ENCODE results near the gene PPFIA1.
A peak's percentile ranks its signal among the peaks of the same experiment; 100 is the strongest.

The PPFIA1 gene

DNA sequence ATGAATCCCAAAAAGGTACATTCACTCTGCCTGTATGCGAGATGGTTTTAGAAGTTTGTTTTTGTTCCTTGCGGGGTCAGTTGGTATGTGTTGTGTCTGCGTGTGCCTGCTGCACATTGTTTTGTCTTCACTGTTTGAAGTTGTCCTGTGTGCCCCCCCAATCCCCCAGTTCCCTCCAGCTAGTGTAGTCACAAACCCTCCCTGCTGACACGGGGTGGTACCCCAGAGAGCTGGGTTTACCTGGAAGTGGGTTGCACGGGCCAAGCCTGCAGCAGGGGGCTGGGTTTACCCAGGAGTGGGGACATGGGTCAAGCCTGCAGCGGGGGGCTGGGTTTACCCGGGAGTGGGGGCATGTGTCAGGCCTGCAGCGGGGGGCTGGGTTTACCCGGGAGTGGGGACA, 150.0 kb downstream of the PPFIA1 start:
- Histone ChIP-seq H2AK5ac (ENCODE audit: low read length) (no peak overlapping the region), H3K4me3 (ENCODE audit: low read length) (no peak overlapping the region), H4K5ac (ENCODE audit: low read length) (no peak overlapping the region), H3K27ac (ENCODE audit: low read depth, low read length) (no peak overlapping the region), H3K4me2 (ENCODE audit: low read length) (no peak overlapping the region), H2BK5ac (ENCODE audit: low read length) (no peak overlapping the region), H3K18ac (ENCODE audit: low read length) (no peak overlapping the region), H4K8ac (ENCODE audit: low read depth, low read length) (no peak overlapping the region), H3K4me1 (ENCODE audit: control insufficient read depth, low read depth, low read length) (no peaks in the 10 kb centered on the region), H3K9ac (ENCODE audit: low read length) (no peak overlapping the region), H3K56ac (ENCODE audit: low read length) (no peak overlapping the region), H3K27me3 (ENCODE audit: insufficient read depth, low read length, poor library complexity) (no peaks in the 10 kb centered on the region), H3K79me2 (ENCODE audit: control insufficient read depth, insufficient read depth, low read length) (no peaks in the 10 kb centered on the region), H2BK15ac (replicated peaks; ENCODE audit: low read depth) (no peak overlapping the region), H2BK120ac (ENCODE audit: low read depth, low read length) (no peak overlapping the region), H3K4ac (ENCODE audit: low read depth, low read length) (no peak overlapping the region), H3K23ac (ENCODE audit: low read length) (no peak overlapping the region), H3K36me3 (ENCODE audit: control insufficient read depth, insufficient read depth, low read length) (peaks cover 32% of the 10 kb centered on the region), H3K79me1 (ENCODE audit: low read length) (peaks cover 7% of the 10 kb centered on the region)
- WGBS (ENCODE audit: extremely low coverage, insufficient coverage, low lambda C conversion rate): no CpG with 5 or more reads among the region's 9 CpGs
- DNase-seq: no peak

GRCh38 chr11:70421123-70421522, 150.6 kb downstream of the PPFIA1 start:
- Histone ChIP-seq H3K4ac (ENCODE audit: low read depth, low read length) (no peak overlapping the region), H4K5ac (ENCODE audit: low read length) (no peak overlapping the region), H3K4me3 (ENCODE audit: low read length) (no peak overlapping the region), H3K56ac (ENCODE audit: low read length) (no peak overlapping the region), H2BK15ac (replicated peaks; ENCODE audit: low read depth) (no peak overlapping the region), H3K4me1 (ENCODE audit: control insufficient read depth, low read depth, low read length) (no peaks in the 10 kb centered on the region), H3K27me3 (ENCODE audit: insufficient read depth, low read length, poor library complexity) (no peaks in the 10 kb centered on the region), H2BK120ac (ENCODE audit: low read depth, low read length) (no peak overlapping the region), H3K23ac (ENCODE audit: low read length) (no peak overlapping the region), H3K79me1 (ENCODE audit: low read length) (peaks cover 7% of the 10 kb centered on the region), H3K9ac (ENCODE audit: low read length) (no peak overlapping the region), H3K27ac (ENCODE audit: low read depth, low read length) (no peak overlapping the region), H3K4me2 (ENCODE audit: low read length) (no peak overlapping the region), H2BK5ac (ENCODE audit: low read length) (no peak overlapping the region), H3K79me2 (ENCODE audit: control insufficient read depth, insufficient read depth, low read length) (no peaks in the 10 kb centered on the region), H3K18ac (ENCODE audit: low read length) (no peak overlapping the region), H4K8ac (ENCODE audit: low read depth, low read length) (no peak overlapping the region), H3K36me3 (ENCODE audit: control insufficient read depth, insufficient read depth, low read length) (peaks cover 34% of the 10 kb centered on the region), H2AK5ac (ENCODE audit: low read length) (no peak overlapping the region)
- WGBS (ENCODE audit: extremely low coverage, insufficient coverage, low lambda C conversion rate): no CpG with 5 or more reads among the region's 13 CpGs
- no peak for DNase-seq

- Histone ChIP-seq H3K18ac (ENCODE audit: low read length) (no peak overlapping the region), H3K4ac (ENCODE audit: low read depth, low read length) (no peak overlapping the region), H3K27ac (ENCODE audit: low read depth, low read length) (no peak overlapping the region), H3K9ac (ENCODE audit: low read length) (no peak overlapping the region), H3K27me3 (ENCODE audit: insufficient read depth, low read length, poor library complexity) (no peaks in the 10 kb centered on the region), H3K56ac (ENCODE audit: low read length) (no peak overlapping the region), H4K5ac (ENCODE audit: low read length) (no peak overlapping the region), H3K23ac (ENCODE audit: low read length) (no peak overlapping the region), H2BK15ac (replicated peaks; ENCODE audit: low read depth) (no peak overlapping the region), H3K79me2 (ENCODE audit: control insufficient read depth, insufficient read depth, low read length) (no peaks in the 10 kb centered on the region), H3K4me3 (ENCODE audit: low read length) (no peak overlapping the region), H3K4me1 (ENCODE audit: control insufficient read depth, low read depth, low read length) (no peaks in the 10 kb centered on the region), H3K79me1 (ENCODE audit: low read length) (peaks cover 7% of the 10 kb centered on the region), H2BK5ac (ENCODE audit: low read length) (no peak overlapping the region), H3K4me2 (ENCODE audit: low read length) (no peak overlapping the region), H3K36me3 (ENCODE audit: control insufficient read depth, insufficient read depth, low read length) (peaks cover 30% of the 10 kb centered on the region), H2BK120ac (ENCODE audit: low read depth, low read length) (no peak overlapping the region), H4K8ac (ENCODE audit: low read depth, low read length) (no peak overlapping the region), H2AK5ac (ENCODE audit: low read length) (no peak overlapping the region)
- no peak for DNase-seq
- no CpG with 5 or more reads among the region's 35 CpGs for WGBS (ENCODE audit: extremely low coverage, insufficient coverage, low lambda C conversion rate)
Measured at GRCh38 chr11:70422692-70423522, 152.4 kb downstream of the PPFIA1 start.

GRCh38 chr11:70423523-70424505, 153.3 kb downstream of the PPFIA1 start:
- H3K79me2 ChIP-seq (ENCODE audit: control insufficient read depth, insufficient read depth, low read length): no peaks in the 10 kb centered on the region
- no peaks in the 10 kb centered on the region for H3K4me1 ChIP-seq (ENCODE audit: control insufficient read depth, low read depth, low read length)
- H3K56ac ChIP-seq (ENCODE audit: low read length): no peak overlapping the region
- H3K4me3 ChIP-seq (ENCODE audit: low read length): no peak overlapping the region
- no peak overlapping the region for H2BK120ac ChIP-seq (ENCODE audit: low read depth, low read length)
- H3K9ac ChIP-seq (ENCODE audit: low read length): no peak overlapping the region
- H3K4me2 ChIP-seq (ENCODE audit: low read length): no peak overlapping the region
- H3K36me3 ChIP-seq (ENCODE audit: control insufficient read depth, insufficient read depth, low read length): peaks cover 26% of the 10 kb centered on the region
- H3K18ac ChIP-seq (ENCODE audit: low read length): no peak overlapping the region
- H3K23ac ChIP-seq (ENCODE audit: low read length): no peak overlapping the region
- H4K8ac ChIP-seq (ENCODE audit: low read depth, low read length): no peak overlapping the region
- no peak overlapping the region for H2BK5ac ChIP-seq (ENCODE audit: low read length)
- H3K4ac ChIP-seq (ENCODE audit: low read depth, low read length): no peak overlapping the region
- H2BK15ac ChIP-seq (replicated peaks; ENCODE audit: low read depth): no peak overlapping the region
- H4K5ac ChIP-seq (ENCODE audit: low read length): no peak overlapping the region
- peaks cover 5% of the 10 kb centered on the region for H3K79me1 ChIP-seq (ENCODE audit: low read length)
- DNase-seq: peak; percentile 36
- no peak overlapping the region for H3K27ac ChIP-seq (ENCODE audit: low read depth, low read length)
- no peaks in the 10 kb centered on the region for H3K27me3 ChIP-seq (ENCODE audit: insufficient read depth, low read length, poor library complexity)
- no peak overlapping the region for H2AK5ac ChIP-seq (ENCODE audit: low read length)
- WGBS (ENCODE audit: extremely low coverage, insufficient coverage, low lambda C conversion rate): no CpG with 5 or more reads among the region's 34 CpGs

DNA sequence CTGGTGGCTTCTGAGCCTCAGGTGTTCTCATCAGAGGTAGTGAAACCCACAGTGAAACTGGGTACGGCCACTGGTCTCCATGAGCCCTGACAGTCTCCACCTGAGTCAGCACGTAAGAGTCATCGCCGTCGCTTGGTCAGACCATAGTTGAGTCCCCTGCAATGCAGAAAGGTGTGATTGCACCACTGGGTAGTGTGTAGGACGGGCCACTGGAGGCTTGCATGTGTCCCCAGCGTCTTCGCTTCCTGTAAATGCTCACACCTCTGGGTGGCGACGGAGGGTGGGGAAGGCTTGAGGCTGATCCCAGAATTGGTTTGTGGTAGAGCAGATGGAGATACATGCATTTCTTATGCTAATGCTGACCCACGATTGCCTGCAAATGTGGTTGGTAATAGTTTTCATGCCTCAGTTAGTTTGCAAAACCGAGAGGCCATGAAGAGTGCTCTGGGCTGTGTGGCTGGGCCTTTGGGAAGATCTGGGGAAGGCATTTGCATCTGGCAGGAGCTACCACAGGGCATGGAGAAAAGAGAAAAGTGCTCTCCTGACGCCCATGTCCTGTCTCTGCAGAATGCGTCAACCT, 154.4 kb downstream of the PPFIA1 start:
- H3K23ac ChIP-seq (ENCODE audit: low read length): no peak overlapping the region
- H3K4me3 ChIP-seq (ENCODE audit: low read length): no peak overlapping the region
- H3K27me3 ChIP-seq (ENCODE audit: insufficient read depth, low read length, poor library complexity): no peaks in the 10 kb centered on the region
- H3K4ac ChIP-seq (ENCODE audit: low read depth, low read length): no peak overlapping the region
- H2BK120ac ChIP-seq (ENCODE audit: low read depth, low read length): no peak overlapping the region
- no peak overlapping the region for H3K56ac ChIP-seq (ENCODE audit: low read length)
- no peak overlapping the region for H3K27ac ChIP-seq (ENCODE audit: low read depth, low read length)
- DNase-seq: peak; percentile 14
- H3K9ac ChIP-seq (ENCODE audit: low read length): no peak overlapping the region
- H3K79me2 ChIP-seq (ENCODE audit: control insufficient read depth, insufficient read depth, low read length): no peaks in the 10 kb centered on the region
- no peak overlapping the region for H4K8ac ChIP-seq (ENCODE audit: low read depth, low read length)
- H3K4me1 ChIP-seq (ENCODE audit: control insufficient read depth, low read depth, low read length): no peaks in the 10 kb centered on the region
- no peak overlapping the region for H4K5ac ChIP-seq (ENCODE audit: low read length)
- no CpG with 5 or more reads among the region's 14 CpGs for WGBS (ENCODE audit: extremely low coverage, insufficient coverage, low lambda C conversion rate)
- H3K79me1 ChIP-seq (ENCODE audit: low read length): peaks cover 3% of the 10 kb centered on the region
- no peak overlapping the region for H2AK5ac ChIP-seq (ENCODE audit: low read length)
- no peak overlapping the region for H3K18ac ChIP-seq (ENCODE audit: low read length)
- H2BK5ac ChIP-seq (ENCODE audit: low read length): no peak overlapping the region
- peaks cover 24% of the 10 kb centered on the region for H3K36me3 ChIP-seq (ENCODE audit: control insufficient read depth, insufficient read depth, low read length)
- H2BK15ac ChIP-seq (replicated peaks; ENCODE audit: low read depth): no peak overlapping the region
- no peak overlapping the region for H3K4me2 ChIP-seq (ENCODE audit: low read length)
